Measurements from ENCODE around the gene EFNA3.
"Not testable (repeated sequence)": the region's sequence is repeated elsewhere in the genome, so short reads cannot be mapped to it uniquely, and the experiment has no call there.

Gene EFNA3

DNA sequence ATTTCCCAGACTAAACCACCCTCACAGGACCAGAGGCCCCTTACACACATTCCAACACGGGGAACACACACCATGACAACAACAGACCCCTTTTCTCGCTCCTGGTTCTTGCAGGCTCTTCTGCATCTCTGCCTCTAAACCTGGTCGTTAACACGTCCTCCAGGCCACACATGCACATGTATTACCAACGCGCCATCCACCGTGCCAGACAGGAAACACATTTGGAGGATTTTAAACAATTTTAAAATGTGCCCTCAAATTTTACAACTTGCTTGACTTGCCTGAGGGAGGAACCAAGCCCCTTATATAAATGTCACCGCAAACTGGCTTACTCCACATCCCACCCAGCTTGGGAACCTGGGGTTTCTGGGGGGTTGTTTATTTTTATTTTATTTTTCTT lies 32.2 kb downstream of the EFNA3 start:
- DNase-seq (ENCODE audit: low read depth) = no peak

DNA sequence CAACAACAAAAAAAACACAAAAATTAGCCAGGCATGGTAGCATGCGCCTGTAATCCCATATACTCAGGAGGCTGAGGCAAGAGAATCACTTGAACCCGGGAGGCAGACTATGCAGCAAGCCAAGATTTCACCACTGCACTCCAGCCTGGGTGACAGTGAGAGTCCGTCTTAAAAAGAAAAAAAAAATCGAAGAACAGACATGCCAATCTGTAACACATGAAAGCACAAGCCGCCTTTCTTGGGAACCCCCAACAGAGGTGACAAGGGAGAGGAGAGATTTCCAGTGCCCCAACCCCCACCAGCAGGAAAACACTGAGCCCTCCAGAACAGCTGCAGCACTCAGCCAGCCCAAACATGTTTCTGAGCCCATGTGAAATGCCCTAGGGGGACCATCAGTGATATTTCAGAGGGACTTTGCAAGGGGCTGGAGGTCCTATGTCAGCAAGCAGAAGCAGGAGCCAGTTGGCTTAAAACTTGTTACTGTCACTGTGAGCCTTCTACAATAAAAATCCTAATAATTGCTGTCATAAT lies 34.9 kb downstream of the EFNA3 start:
- no peak for DNase-seq (ENCODE audit: low read depth)

DNA sequence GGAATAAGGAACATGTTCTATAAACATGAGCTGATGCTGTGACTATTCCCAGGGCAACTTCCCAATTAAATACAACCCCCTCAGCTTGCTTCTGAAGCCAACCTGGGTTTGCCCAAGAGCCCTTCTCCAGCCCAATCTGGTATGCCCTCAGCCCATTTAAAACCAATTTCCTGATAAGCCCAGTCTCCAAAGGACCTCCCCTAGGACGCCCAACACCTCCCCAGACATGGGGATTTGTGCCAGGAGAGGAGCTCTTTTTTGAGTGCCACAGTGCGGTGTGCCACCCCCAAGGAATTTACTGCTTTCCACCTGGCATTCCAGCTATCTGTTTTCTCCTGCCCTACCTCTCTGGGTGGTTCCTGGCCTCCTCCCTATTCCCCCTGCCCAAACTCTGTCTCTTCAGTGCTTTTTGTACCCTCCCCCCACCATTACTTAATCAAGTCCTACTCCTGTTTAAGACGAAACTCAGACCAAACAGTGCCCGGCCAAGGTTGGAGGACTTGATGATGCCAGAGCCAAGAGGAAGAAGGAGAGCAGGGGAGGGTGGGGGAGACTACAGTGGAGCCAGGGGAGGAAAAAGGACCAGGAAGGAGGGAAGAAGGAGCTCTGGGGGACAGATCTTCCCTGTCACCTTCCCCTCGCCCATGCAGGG lies 37.6 kb downstream of the EFNA3 start:
- DNase-seq (ENCODE audit: low read depth) = no peak

DNA sequence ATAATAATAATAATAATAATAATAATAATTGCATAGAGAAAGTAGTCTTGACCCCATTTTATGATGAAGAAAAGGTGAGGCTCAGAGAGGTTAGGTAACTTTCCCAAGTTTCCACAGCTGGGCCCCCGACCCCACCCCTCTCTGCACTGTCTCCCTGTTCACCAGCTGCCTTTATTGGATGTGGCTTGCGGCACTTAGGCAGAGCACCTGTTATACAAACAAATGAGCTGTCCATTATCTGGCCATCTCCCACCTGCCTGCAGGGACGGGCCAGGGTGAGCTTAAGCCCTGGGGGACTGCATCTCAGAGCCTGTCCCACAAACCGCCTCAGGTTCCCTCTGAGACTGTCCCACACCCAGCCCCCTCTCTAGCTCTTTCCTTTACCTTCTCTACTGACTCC lies 39.0 kb downstream of the EFNA3 start:
- DNase-seq (ENCODE audit: low read depth) = no peak

DNA sequence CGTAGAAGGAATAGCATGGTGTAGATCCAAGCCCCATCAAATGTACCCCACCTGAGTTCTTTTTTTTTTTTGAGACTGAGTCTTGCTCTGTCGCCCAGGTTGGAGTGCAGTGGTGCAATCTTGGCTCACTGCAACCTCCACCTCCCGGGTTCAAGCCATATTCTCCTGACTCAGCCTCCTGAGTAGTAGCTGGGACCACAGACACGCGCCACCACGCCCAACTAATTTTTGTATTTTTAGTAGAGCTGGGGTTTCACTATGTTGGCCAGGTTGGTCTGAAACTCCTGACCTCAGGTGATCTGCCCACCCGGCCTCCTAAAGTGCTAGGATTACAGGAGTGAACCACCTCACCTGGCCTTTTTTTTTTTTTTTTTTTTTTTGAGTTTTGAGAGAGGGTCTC lies 39.5 kb downstream of the EFNA3 start:
- not testable (repeated sequence) for DNase-seq (ENCODE audit: low read depth)

DNA sequence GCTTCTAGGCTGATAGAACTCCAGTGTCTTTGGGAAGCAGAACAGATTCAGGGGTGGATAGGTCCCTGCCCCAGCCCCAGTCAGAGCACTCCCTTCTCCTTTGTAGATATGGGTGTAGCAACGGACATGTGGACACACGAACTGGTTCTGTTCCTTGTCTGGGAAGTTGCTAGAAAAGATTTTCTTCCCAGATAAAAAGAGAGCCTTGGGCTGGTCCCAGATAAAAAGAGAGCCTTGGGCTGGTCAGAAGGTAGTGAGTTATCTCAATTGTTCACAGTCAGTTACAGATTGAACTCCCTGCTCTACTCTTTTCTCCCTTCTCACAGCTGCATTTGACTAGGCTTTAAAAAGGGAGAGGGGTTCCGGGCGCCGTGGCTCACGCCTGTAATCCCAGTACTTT lies 41.6 kb downstream of the EFNA3 start:
- DNase-seq (ENCODE audit: low read depth) = no peak

DNA sequence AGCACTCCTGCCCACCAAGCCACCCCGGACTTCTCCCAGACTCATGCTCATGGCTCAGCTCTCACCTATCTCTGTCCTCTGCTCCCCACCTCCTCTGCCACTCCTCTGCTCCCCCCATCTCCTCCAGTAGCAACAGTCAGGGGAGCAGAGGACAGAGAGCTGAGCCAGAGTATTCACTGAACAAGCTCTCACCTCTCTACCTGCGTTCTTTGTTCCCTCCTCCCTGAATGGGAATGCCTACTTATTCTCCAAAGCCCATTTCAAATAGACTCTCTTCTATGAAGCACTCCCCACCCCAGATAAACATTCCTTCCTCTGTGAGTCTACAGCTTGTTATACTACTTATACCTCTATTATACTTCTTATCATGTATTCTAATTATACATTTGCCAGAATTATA lies 42.6 kb downstream of the EFNA3 start:
- DNase-seq (ENCODE audit: low read depth) = no peak

DNA sequence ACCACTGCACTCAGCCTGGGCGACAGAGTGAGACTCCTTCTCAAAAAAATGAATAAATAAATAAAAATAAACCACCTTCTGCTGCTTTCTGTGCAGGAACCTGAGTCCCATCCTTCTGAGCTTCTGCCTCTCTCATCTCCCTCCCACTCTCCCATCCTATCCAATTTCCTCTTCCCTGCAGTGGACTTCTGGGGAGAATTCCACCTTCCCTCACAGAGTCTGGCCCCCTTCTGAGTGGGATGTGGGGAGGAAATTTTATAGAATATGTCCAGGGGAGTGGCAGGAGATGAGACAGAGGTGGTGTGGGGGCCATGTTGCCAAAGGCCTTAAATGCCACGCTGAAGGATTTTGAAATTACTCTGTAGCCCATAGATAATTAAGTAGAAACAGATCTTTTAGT lies 43.7 kb downstream of the EFNA3 start:
- DNase-seq (ENCODE audit: low read depth) = no peak

DNA sequence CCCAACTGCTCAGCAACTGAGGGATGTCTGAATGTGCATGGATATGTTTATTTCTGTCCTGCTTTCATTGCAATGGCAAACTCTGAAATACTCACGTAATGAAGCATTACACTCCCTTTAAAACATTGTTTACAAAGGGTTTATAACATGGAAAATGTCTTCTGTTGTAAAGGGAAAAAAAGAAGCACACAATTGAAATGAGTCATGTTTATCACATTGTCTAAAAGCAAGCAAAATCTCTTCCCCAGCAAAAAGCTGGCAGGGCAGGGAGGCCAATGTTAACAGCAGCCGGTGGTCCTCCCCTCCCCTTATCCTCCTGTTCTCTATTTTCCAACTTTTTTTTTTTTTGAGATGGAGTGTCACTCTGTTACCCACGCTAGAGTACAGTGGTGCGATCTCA lies 45.2 kb downstream of the EFNA3 start:
- DNase-seq (ENCODE audit: low read depth) = no peak

DNA sequence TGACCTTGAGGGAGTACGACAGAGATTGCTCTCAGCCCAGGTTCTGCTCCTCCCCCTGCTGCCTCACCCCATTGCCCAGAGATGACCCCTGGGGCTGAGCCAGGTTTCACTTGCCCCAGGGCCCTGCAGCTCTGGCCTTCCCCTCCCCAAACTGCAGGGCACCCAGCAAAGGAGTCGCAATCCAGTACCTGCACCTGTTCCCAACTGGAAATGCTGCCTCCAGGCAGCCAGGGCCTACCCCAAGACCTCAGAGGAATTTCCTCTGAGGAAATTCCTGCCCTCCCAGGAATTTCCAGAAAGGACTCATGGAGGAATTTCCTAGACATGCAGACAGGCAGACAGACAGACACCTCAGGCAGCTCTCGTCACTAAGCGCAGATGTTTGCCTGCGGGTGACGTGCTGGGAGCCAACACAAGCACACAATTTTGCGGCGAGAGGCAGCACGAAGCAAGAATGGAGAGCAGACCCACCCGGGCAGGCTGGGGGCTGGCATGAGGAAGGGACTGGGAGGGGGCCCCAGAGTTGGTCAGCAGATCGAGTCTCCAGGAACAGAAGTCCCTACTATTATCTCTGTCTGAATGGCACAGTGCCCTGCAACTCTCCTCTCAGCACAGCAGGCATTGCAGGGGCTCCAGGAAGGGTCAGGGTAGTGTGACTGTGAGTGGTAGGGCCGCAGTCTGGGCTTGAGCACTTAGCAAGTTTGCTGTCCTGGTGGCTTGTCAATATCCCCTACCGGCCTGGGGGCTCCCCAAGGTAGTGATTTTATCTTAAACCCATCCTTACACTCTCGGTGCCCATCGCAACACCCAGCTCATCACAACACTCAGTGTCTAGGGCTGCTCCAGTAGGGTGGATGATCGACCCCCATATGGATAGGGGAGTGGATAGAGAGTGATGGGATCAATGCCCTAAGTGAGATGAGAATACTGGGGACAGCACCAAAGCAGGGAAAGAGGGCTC lies 46.1 kb downstream of the EFNA3 start:
- no peak for DNase-seq (ENCODE audit: low read depth)

DNA sequence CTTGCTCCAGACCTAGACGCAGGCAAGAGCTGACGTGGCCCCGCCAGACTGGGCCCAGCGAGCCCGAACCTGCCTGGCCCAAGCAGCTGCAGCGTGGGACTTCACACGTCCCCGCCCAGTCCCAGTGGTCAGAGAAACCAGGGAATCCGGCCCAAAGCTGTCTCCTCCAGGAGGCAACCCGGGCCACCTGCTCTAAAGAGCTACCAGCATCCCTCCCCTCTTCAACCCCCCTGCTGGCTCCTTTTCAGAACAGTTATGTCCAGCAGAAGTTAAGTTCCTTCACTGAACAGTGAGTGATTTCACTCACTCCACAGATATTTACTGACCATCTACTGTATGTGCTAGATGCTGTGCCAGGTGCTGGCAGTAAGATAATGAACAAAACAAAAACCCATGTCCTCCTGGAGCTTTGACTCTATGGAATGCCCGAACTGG lies 46.9 kb downstream of the EFNA3 start:
- DNase-seq (ENCODE audit: low read depth) = no peak

DNA sequence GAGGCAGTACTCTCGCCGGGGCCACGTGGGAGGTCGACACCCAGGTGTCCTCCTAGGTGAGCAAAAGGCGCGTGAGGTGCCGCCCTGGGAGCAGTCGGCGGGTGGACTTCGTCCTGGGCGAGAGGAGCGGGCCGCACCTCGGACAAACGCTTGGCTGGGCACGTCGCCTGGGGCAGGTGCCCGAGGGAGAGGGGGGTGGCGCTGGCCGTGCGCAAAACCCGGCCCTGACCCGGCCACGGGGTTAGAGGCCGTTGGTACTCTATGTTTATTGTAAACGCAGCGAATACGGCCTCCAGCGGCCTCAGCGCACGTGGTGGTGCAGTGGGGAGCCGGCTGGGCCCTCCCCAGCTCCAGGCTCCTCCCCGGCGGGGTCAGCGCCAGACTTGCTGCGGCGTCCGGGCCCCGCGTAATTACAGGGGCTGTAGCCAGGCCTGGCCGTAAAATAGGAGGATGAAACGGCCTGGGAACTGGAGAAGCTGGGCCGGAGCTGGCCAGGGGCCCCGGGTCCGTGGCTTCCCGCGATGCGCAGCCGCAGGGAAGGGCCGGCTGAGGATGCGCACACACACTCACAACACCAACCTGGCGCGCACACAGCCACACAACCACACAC lies 47.4 kb downstream of the EFNA3 start:
- DNase-seq (ENCODE audit: low read depth) = no peak

DNA sequence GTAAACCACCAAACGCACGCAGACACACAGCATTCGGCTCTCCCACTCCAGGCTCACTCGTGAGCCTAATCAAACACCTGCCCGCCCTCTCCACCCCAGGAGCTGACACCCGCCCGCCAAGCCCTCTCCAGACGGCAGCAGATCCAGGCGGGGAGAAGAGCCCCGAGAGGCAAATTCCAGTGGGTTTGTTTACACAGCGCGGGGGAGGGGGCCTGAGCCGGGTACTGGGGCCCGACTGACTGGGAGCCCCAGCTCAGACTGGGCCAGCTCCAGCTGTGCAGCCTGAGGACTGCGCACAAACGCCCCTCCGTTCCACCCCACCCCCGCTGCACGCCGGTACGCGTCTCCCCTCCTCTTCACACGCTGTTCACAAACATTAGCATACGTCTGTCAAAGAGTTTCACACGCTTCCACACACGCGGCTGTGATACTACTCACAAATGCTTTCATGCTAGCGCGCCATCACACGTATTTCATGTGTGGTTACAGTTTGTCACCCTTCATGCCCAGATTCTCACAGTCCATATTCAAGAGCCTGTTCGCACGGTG lies 48.0 kb downstream of the EFNA3 start:
- DNase-seq (ENCODE audit: low read depth) = no peak

DNA sequence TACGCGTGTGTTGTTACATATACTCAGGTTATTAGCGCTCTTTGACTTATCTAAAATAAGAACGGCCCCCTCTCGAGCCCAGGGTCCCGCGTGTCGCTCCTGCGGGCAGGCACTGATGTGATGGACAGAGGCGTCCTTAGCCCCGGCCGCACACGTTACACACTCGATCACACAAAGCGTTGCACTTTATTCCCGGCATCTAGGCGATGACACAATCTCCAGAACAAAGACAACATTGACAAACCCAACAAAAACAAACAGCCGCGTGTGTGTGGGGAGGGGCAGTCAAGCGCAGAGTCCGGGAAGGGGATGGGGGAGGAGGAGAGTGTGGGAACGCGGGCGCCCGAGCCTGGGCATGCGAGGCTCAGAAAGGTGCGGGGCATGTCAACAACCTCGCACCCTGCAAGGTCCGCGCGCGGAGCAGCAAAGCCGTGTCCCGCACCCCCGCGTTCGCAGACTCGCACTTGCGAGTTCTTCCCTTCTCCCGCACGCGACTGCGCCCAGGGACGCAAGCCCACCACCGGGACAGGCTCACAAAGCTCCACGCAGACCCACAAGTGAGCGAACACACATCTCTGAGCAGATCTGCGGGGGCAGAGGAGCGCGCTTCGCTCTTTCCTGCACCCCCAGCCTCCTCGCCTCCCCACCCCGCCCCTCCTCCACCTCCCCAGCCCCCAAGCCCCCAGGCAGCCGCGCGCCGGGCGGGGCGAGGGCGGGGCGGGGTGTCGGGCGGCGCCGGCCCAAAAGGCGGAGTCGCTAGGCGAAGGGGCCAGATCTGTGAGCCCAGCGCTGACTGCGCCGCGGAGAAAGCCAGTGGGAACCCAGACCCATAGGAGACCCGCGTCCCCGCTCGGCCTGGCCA lies 48.7 kb downstream of the EFNA3 start, which contains the start of gene EFNA1:
Gene EFNA1, plus strand, starts transcription at position 772 of the 862 bp plus-strand sequence. CDS start 102 bp downstream, outside the sequence.
- no peak for DNase-seq (ENCODE audit: low read depth)

DNA sequence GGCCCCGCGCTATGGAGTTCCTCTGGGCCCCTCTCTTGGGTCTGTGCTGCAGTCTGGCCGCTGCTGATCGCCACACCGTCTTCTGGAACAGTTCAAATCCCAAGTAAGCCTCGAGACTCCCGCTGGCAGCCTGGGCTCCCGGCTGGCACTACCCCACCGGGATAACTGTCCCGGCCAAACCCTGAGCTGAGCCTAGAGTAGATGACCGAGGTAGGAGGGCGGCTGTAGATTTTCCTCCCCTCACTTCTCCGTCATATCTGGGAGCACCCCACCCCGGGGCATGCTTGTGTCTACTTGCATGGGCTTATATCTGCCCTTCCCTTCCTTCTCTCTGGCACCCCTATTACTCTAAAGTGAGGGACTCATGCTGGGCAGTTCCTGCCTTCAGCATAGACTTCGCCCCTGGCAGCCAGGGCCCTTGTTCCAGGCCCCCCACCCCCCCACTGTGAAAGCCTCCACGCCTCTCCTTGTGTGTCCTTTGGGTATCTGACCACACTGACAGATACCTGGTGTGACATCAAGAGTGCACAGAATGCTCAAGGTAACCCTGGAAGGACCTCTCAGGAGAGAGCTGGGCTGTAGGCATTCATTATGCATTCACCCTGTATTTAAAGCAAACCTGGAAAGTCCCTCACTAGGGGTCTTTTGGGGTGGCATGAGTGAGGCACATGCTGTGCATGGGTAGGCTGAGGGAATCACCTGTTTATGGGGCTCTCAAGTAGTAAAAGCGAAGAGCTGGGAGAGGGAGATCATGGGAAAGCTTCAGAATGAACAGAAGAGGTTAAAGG lies 49.5 kb downstream of the EFNA3 start:
- no peak for DNase-seq (ENCODE audit: low read depth)

DNA sequence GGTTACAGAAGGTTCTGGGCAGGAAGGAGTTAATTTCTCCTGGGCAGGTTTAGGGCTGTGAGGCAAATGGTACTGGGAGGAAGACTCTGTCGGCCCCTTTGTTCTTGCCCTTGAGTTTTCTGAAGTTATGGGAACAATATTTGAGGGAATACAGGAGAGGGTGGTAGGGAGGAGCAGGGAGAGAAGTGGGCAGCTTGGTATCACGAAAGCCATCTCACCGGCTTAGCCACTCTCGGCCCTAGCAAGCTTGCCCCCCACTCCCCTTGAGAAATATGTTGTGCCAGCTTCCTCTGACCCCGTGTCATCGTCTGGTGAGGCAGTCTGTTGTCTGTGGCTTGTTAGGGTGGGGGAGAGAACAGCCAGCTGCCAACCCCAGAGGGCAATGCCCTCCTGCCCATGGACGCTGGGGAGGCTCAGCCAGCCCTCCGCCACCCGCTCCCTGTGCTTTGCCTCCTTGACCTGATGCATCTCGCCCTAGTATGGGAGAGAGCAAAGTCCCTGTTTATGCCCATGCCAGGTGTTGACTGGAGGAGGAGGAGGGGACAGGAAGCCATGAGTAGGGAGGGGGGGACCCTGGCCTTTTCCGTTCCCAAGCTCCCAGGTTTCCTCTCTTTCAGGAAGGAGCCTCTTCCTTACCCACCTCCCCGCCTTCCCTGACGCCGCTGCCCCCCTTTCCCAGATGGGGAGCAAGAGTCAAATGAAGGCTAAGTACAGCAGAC lies 50.3 kb downstream of the EFNA3 start:
- no peak for DNase-seq (ENCODE audit: low read depth)

DNA sequence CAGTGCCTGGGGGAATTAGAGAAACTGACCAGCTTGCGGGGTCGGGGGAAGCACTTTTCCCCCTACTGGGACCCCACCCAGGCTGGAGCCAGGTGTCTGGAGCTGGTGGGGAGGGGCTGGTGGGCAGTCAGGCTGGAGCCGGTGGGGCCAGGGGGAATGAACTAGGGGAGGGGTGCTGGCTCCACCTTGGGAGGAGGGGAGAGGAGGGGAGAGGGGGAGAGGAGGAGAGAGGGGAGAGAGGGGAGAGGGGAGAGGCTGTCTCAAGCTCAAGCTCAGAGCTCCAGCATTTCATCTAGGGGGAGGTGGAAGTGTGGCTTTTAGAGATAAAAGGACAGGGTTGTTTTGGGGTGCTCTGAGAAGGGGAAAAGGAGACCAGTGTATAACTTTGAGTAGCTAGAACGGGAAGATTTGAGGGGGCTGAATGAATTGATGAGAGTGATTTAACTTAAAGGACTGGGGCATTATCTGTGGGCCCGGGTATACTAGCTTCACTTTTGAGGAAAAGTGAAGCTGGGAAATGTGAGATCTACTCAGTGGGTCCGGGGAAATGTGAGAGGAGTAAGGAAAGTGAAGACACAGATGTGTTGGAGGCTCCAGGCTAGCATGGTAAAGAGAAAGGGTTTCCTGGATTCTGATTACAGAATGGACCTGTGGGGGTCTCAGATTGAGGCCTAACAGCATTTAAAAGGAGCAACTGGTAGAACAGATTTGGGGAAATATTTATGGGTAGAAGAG lies 51.8 kb downstream of the EFNA3 start:
- no peak for DNase-seq (ENCODE audit: low read depth)

DNA sequence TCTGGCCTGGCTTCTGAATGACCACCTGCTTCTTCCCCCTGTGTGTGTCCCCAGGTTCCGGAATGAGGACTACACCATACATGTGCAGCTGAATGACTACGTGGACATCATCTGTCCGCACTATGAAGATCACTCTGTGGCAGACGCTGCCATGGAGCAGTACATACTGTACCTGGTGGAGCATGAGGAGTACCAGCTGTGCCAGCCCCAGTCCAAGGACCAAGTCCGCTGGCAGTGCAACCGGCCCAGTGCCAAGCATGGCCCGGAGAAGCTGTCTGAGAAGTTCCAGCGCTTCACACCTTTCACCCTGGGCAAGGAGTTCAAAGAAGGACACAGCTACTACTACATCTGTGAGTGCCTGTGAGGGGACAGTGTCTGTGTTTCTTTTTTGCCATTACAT lies 52.6 kb downstream of the EFNA3 start:
- no peak for DNase-seq (ENCODE audit: low read depth)

DNA sequence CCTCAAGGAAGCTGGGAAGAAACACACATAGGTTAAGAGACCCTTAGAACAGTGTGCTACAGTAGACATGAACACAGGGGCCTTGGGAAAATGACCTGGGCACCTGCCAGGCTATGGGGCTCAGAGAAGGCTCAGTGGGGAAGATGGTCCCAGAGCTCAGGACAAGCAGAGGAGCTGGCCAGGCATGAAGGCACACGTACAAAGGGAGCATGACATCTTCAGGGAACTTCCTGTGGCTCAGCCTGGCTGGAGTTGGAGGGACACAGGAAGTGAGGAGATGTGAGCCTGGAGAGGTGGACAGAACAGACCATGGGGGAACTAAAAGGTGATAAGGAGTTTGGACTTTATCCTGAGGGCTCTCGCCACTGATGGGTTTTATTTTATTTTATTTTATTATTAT lies 53.2 kb downstream of the EFNA3 start:
- no peak for DNase-seq (ENCODE audit: low read depth)

Measured in activated T-helper 9 cell treated with anti-CD3 and anti-CD28 coated beads, Interleukin-2, amount 50 U/mL, for 16 hours (primary cell).